HEK293 (cell line): ENCODE data around the gene CCDC117.

ENCODE experiments used
- CTCF ChIA-PET: fragments of 350-600 bp; formaldehyde crosslinking; extraction: SDS; loops from one replicate; lab custom pipeline; 2021; ENCODE audit warnings: antibody characterized with exemption; lab: Yijun Ruan, JAX
- POLR2A ChIA-PET: fragments of 300-600 bp; formaldehyde crosslinking; extraction: SDS; loops from one replicate; lab custom pipeline; 2020; ENCODE audit warnings: antibody characterized with exemption, inconsistent platforms; lab: Yijun Ruan, JAX
- H3K27ac ChIP-seq: fragments of 200-500 bp; sonication (Bioruptor generic); 2 replicates; pipeline ENCODE4 v1.5.1; 2014; ENCODE audit warnings: low read depth, low read length, control low read depth, inconsistent platforms; ENCODE audit errors: extremely low read depth
- H3K36me3 ChIP-seq, 2 experiments: fragments of 200-500 bp in 1 of 2; sonication (Bioruptor generic) in 1 of 2; 1 replicate in 1 of 2; 2 replicates in 1 of 2; pipeline ENCODE4 v1.5.1; 2014 to 2017; ENCODE audit warnings: inconsistent platforms in 2 of 2, low read length in 2 of 2; ENCODE audit not compliant: control insufficient read depth in 2 of 2, insufficient read depth in 1 of 2
- H3K4me1 ChIP-seq: fragments of 200-500 bp; sonication (Bioruptor generic); 2 replicates; pipeline ENCODE4 v1.5.1; 2014; ENCODE audit warnings: mild to moderate bottlenecking, low read length, inconsistent platforms; ENCODE audit not compliant: control insufficient read depth, insufficient read depth
- H3K4me3 ChIP-seq: 2 replicates; pipeline ENCODE4 v1.5.1; 2011; ENCODE audit warnings: low read depth, mild to moderate bottlenecking, control low read depth, low read length, moderate library complexity
- H3K9me3 ChIP-seq: fragments of 200-500 bp; sonication (Bioruptor generic); 2 replicates; pipeline ENCODE4 v1.5.1; 2014; ENCODE audit warnings: low read depth, low read length, inconsistent platforms; ENCODE audit not compliant: control insufficient read depth, insufficient read depth
- HOXC10 ChIP-seq: sonication (generic); formaldehyde crosslinking; IDR thresholded peaks from 2 replicates; pipeline ENCODE4 v1.8.1; 2023; ENCODE audit warnings: mild to moderate bottlenecking, missing genetic modification reagents
- ZNF121 ChIP-seq: fragments of 450-650 bp; formaldehyde crosslinking; IDR thresholded peaks from 2 replicates; pipeline ENCODE4 v1.5.1; 2016; ENCODE audit warnings: missing biosample characterization, missing genetic modification characterization
- ZNF155 ChIP-seq: fragments of 450-650 bp; formaldehyde crosslinking; IDR thresholded peaks from 2 replicates; pipeline ENCODE4 v1.5.1; 2016; ENCODE audit warnings: missing biosample characterization, missing genetic modification characterization
- ZNF184 ChIP-seq: fragments of 450-650 bp; IDR thresholded peaks from 2 replicates; pipeline ENCODE4 v1.5.1; 2018; ENCODE audit warnings: missing biosample characterization, mild to moderate bottlenecking, missing genetic modification characterization
- ZNF404 ChIP-seq: fragments of 450-650 bp; formaldehyde crosslinking; IDR thresholded peaks from 2 replicates; pipeline ENCODE4 v1.5.1; 2017; ENCODE audit warnings: missing biosample characterization, missing genetic modification characterization
- ZNF501 ChIP-seq: fragments of 450-650 bp; formaldehyde crosslinking; IDR thresholded peaks from 2 replicates; pipeline ENCODE4 v1.5.1; 2016; ENCODE audit warnings: missing biosample characterization, missing genetic modification characterization
- ZNF518A ChIP-seq: fragments of 450-650 bp; formaldehyde crosslinking; conservative IDR thresholded peaks from 2 replicates; pipeline ENCODE4 v1.5.1; 2016; ENCODE audit warnings: low read depth, missing biosample characterization, missing genetic modification characterization
- ZNF600 ChIP-seq: fragments of 450-650 bp; formaldehyde crosslinking; IDR thresholded peaks from 2 replicates; pipeline ENCODE4 v1.5.1; 2016; ENCODE audit warnings: missing biosample characterization, missing genetic modification characterization
- ZNF629 ChIP-seq: fragments of 450-650 bp; formaldehyde crosslinking; IDR thresholded peaks from 2 replicates; pipeline ENCODE4 v1.5.1; 2017; ENCODE audit warnings: missing biosample characterization, missing genetic modification characterization
- ZNF658 ChIP-seq: fragments of 450-650 bp; formaldehyde crosslinking; IDR thresholded peaks from 2 replicates; pipeline ENCODE4; 2016; ENCODE audit warnings: missing biosample characterization, missing genetic modification characterization
- ZNF76 ChIP-seq: fragments of 450-650 bp; formaldehyde crosslinking; IDR thresholded peaks from 2 replicates; pipeline ENCODE4; 2016; ENCODE audit warnings: low read depth, missing biosample characterization, missing genetic modification characterization, borderline replicate concordance
- ZNF777 ChIP-seq: fragments of 450-650 bp; formaldehyde crosslinking; IDR thresholded peaks from 2 replicates; pipeline ENCODE4 v1.5.1; 2017; ENCODE audit warnings: missing biosample characterization, missing genetic modification characterization, borderline replicate concordance

CCDC117 gene

GRCh38 chr22:28813772-28814518 is 41.5 kb downstream of the CCDC117 start:
- TF ChIP-seq ZNF777 (tag by site-specific recombination) (no peak), ZNF121 (tag by site-specific recombination) (peak; percentile 79), ZNF404 (tag by site-specific recombination) (no peak)
- CTCF ChIA-PET = interaction anchor here (0.6 to 1.9 kb wide), 4 partner anchors 11 to 214 kb away, joined by 3 to 9 read pairs (median 6); no protein-coding TSS in a partner anchor
- H3K4me3 ChIP-seq = no peak overlapping the region
- no peak overlapping the region for H3K27ac ChIP-seq
- H3K4me1 ChIP-seq = no peaks in the 10 kb centered on the region
- no peaks in the 10 kb centered on the region for H3K9me3 ChIP-seq
- H3K36me3 ChIP-seq = no peaks in the 10 kb centered on the region
- POLR2A ChIA-PET = interaction anchor here (1.3 to 2.2 kb wide), 2 partner anchors 10 to 14 kb away, joined by 3 to 7 read pairs; partner anchors contain the start of gene XBP1

- H3K36me3 ChIP-seq = no peaks in the 10 kb centered on the region
- no peaks in the 10 kb centered on the region for H3K4me1 ChIP-seq
- H3K9me3 ChIP-seq = no peaks in the 10 kb centered on the region
- ChIA-PET CTCF (interaction anchor here (1.3 to 1.9 kb wide), 3 partner anchors 8 to 215 kb away, joined by 3 to 9 read pairs (median 9); no protein-coding TSS in a partner anchor), POLR2A (interaction anchor here (1.3 to 2.4 kb wide), 3 partner anchors 11 to 15 kb away, joined by 3 to 7 read pairs (median 6); partner anchors contain the start of gene XBP1)
- H3K4me3 ChIP-seq = no peak overlapping the region
- no peak for TF ChIP-seq ZNF184
- no peak overlapping the region for H3K27ac ChIP-seq
These were observed 42.6 kb downstream of the CCDC117 start for GRCh38 chr22:28815111-28815510.

GRCh38 chr22:28815729-28816128 is 43.2 kb downstream of the CCDC117 start:
- POLR2A ChIA-PET = interaction anchor here (0.7 to 2.4 kb wide), 2 partner anchors 15 to 31 kb away, joined by 3 to 6 read pairs; partner anchors contain the start of gene XBP1
- CTCF ChIA-PET = interaction anchor here (0.6 to 1.3 kb wide), 2 partner anchors 9 to 94 kb away, joined by 3 to 4 read pairs; no protein-coding TSS in a partner anchor
- TF ChIP-seq ZNF518A (tag by site-specific recombination) (no peak), ZNF600 (tag by site-specific recombination) (no peak), ZNF501 (no peak), ZNF629 (tag by site-specific recombination) (no peak), HOXC10 (CRISPR knock-in tag) (no peak), ZNF76 (tag by site-specific recombination) (no peak), ZNF658 (tag by site-specific recombination) (no peak), ZNF155 (tag by site-specific recombination) (no peak)
- TF ChIP-seq, all 188 proteins: peak for 0
- no peaks in the 10 kb centered on the region for H3K9me3 ChIP-seq
- no peaks in the 10 kb centered on the region for H3K4me1 ChIP-seq
- H3K27ac ChIP-seq = no peak overlapping the region
- H3K36me3 ChIP-seq = no peaks in the 10 kb centered on the region
- H3K4me3 ChIP-seq = no peak overlapping the region
